Heart left ventricle (tissue), 16 donors: ENCODE measurements around the gene RHBDL3. TPM values are rescaled to one million over a fixed set of nuclear protein-coding genes. Genes with fewer than 3 reads are reported as not detected.

Experiments
- ATAC-seq, 4 donors: fragments of 200-7000 bp; cut with Tn5 transposase; one replicate each; pipeline ENCODE4 v1.9.1; 2020 to 2022; ENCODE audit warnings: moderate library complexity in 4 of 4, mild to moderate bottlenecking in 3 of 4, moderate number of reproducible peaks in 1 of 4
- DNase-seq, 5 donors: peaks; one replicate each; pipeline ENCODE4 v3.0.0-alpha.2; 2020
- H3K27ac ChIP-seq, 12 donors: fragments of 200-600 bp; sonication (generic) in 4 of 12; one replicate each; pipeline versions ENCODE4 v1.5.0 to v1.8.0; 2016 to 2022; ENCODE audit warnings: mild to moderate bottlenecking in 2 of 12
- H3K27me3 ChIP-seq, 9 donors: fragments of 200-600 bp; sonication (generic) in 2 of 9; one replicate each; pipeline versions ENCODE4 v1.5.1 to v1.8.0; 2016 to 2022; ENCODE audit warnings: mild to moderate bottlenecking in 3 of 9
- H3K36me3 ChIP-seq, 9 donors: fragments of 200-600 bp; sonication (generic) in 2 of 9; one replicate each; pipeline versions ENCODE4 v1.5.0 to v1.8.0; 2018 to 2022; ENCODE audit warnings: mild to moderate bottlenecking in 2 of 9
- H3K4me1 ChIP-seq, 12 donors: fragments of 200-600 bp; sonication (generic) in 4 of 12; one replicate each; pipeline versions ENCODE4 v1.5.0 to v1.8.0; 2016 to 2022; ENCODE audit warnings: mild to moderate bottlenecking in 3 of 12
- H3K4me3 ChIP-seq, 12 donors: fragments of 200-600 bp; sonication (generic) in 4 of 12; one replicate each; pipeline versions ENCODE4 v1.5.0 to v1.8.0; 2017 to 2022; ENCODE audit warnings: mild to moderate bottlenecking in 9 of 12, moderate library complexity in 4 of 12
- H3K9me3 ChIP-seq, 12 donors: fragments of 200-600 bp; sonication (generic) in 4 of 12; one replicate each; pipeline versions ENCODE4 v1.5.0 to v1.8.0; 2016 to 2022; ENCODE audit warnings: mild to moderate bottlenecking in 1 of 12
- CTCF ChIP-seq, 12 donors: fragments of 200-600 bp; sonication (generic) in 4 of 12; IDR thresholded peaks; one replicate each; pipeline versions ENCODE4 v1.5.0 to v1.8.0; 2018 to 2022; ENCODE audit warnings: antibody characterized with exemption in 12 of 12, mild to moderate bottlenecking in 5 of 12
- POLR2A ChIP-seq, 2 donors: fragments of 450-650 bp; IDR thresholded peaks; one replicate each; pipeline ENCODE4 v1.6.1; 2017; ENCODE audit warnings: antibody characterized with exemption in 2 of 2, mild to moderate bottlenecking in 2 of 2, moderate library complexity in 2 of 2
- WGBS, 4 donors: extraction: QIAGEN DNeasy Blood & Tissue Kit in 2 of 4; methylation state at CpG; one replicate each; pipeline versions ENCODE4 v1.1.5 to v1.1.7; 2013 to 2018; 5-methylcytosine and 5-hydroxymethylcytosine counted together
- intact Hi-C, 10 donors: fragments of 100-400 bp; cut with DNase I; formaldehyde crosslinking; loops; one replicate each; pipeline versions ENCODE4 v1.11.1 to v1.14.2; 2022
- microRNA counts, 2 donors: library from miRNA; unstranded; fragments of <30 nt; microRNA quantifications; one replicate each; lab custom pipeline; 2016
- microRNA-seq, 4 donors: library from miRNA; unstranded; fragments of <30 nt; microRNA quantifications; one replicate each; pipeline versions ENCODE4 to v1.2.0, GENCODE V29; 2017 to 2020
- polyA plus RNA-seq, 2 donors: library from polyadenylated mRNA; stranded (reverse); fragments of 200-250 nt; gene quantifications; one replicate each; pipeline ENCODE4 v1.2.3, GENCODE V29; 2013
- total RNA-seq, 9 donors: library from RNA; depleted of rRNA in 2 of 9; stranded (reverse); fragments of >200 nt in 2 of 9; fragmentation: NEBNext Ultra II Directional in 3 of 9; extraction: Animal tissue kit (Norgen Biotek cat#: 25700) in 3 of 9; gene quantifications; one replicate each; pipeline versions ENCODE4 v1.1.0 to v1.2.4, GENCODE V29; 2016 to 2023
- donor health status: ischemic (EF 13 %, LVEDD 7.1; RV severe dilation, severe dysfunction).
- donor health status: healthy with polysubstance abuse.
- donor health status: DM: no; HTN: yes; CAD: no.
- donor health status: DM: no; HTN: no; CAD: no.
- donor health status: ischemic (EF 25% LVEDD 6.9; RV normal size, moderate dysfunction).
- donor health status: ischemic (EF 25% LVEDD 5.7; RV mildly dilated, moderate dysfunction).
- donor health status: healthy.
- donor health status: DM: yes; HTN: yes; CAD: no.
- donor health status: ischemic (EF 35%, LVEDD 5.7; RV mildly dilated, moderate dysfunction).
- donor health status: nonischemic (EF 11% LVEDD 7.7; RV severe dilation, severe dysfunction).
- donor health status: DM: yes; HTN: yes; CAD: no.
- donor health status: PGD.
- donor health status: ischemic (EF 29% LVEDD 5.4; RV normal size, mild dysfunction).
- donor health status: nonischemic (EF 23%, LVEDD 6.1; RV moderate dilation, normal function).

Gene RHBDL3
- total and polyA plus RNA-seq, 11 donors = 0.05 to 4.8 (median 0.36) TPM

DNA sequence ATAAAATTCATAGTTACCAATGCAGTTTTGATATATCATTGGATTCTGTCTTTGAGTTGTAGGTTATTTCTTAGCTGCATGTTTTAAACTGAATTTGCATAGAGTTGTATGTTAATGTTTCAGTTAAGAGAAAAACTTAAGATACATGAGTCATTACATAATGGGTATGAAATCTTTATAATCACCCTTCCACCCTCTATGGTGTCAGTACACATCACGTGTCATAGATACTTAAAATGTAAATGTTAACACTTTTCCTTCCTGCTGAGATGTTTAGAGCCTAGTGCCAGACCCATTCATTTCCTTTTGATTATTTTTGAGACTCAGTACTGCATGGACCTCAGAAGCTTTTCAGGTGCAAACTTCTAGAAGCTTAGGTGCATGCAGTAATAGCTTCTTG lies 104.8 kb downstream of the RHBDL3 start:
- no peak overlapping the region for H3K27ac ChIP-seq
- peaks cover 0 to 4% (median 0%) of the 10 kb centered on the region in 12 donors for H3K4me1 ChIP-seq
- WGBS, 4 donors = 44 to 62% (median 56%) methylated on average over 1 of the region's 1 CpG
- DNase-seq (no peak), ATAC-seq (no peak)
- H3K4me3 ChIP-seq = no peak overlapping the region
- H3K27me3 ChIP-seq = no peaks in the 10 kb centered on the region
- TF ChIP-seq POLR2A (IDR thresholded peaks at IDR 0.05) = no peak
- TF ChIP-seq CTCF (IDR thresholded peaks at IDR 0.05) = no peak
- H3K36me3 ChIP-seq = peaks cover 6 to 100% (median 100%) of the 10 kb centered on the region in 9 donors
- intact Hi-C loops = no loop called here
- no peaks in the 10 kb centered on the region for H3K9me3 ChIP-seq

MicroRNA genes within 50 kb of the gene (microRNA counts, 767-probe panel; counts per million panel counts)
- microRNA hsa-miR-632 (lab: Ali Mortazavi, UCI) = 71.6 to 1,208 counts per million in 2 donors

Small RNA genes lying within 50 kb of the gene (microRNA-seq; reads per million reads assigned to microRNA genes)
- gene MIR632 = 0 to 0.77 (median 0.19) reads per million in 4 donors

Other genes with a start within 250 kb of the RHBDL3 start
- 10 to 100 TPM; 41.5 to 76.8 (median 54.4) TPM for gene RHOT1, start 123.3 kb upstream of the RHBDL3 start, total RNA-seq
- 10 to 100 TPM; 43.5 to 53.5 TPM for gene RHOT1, start 123.3 kb upstream of the RHBDL3 start, polyA plus RNA-seq
- 10 to 100 TPM in 8 of 9 donors, 1 to 10 TPM in 1; 7.9 to 24.1 (median 17.5) TPM for gene C17orf75, start 76.3 kb downstream of the RHBDL3 start, total RNA-seq
- 10 to 100 TPM; 12.2 to 12.5 TPM for gene C17orf75, start 76.3 kb downstream of the RHBDL3 start, polyA plus RNA-seq
- gene ZNF207, start 84.3 kb downstream of the RHBDL3 start, total RNA-seq = 100 to 1,000 TPM in 1 of 9 donors, 10 to 100 TPM in 8; 59.4 to 108 (median 81.7) TPM
- gene ZNF207, start 84.3 kb downstream of the RHBDL3 start, polyA plus RNA-seq = 10 to 100 TPM; 42.5 to 67.5 TPM
- gene PSMD11, start 178.7 kb downstream of the RHBDL3 start, total RNA-seq = 10 to 100 TPM; 52.7 to 94.8 (median 78.9) TPM
- 10 to 100 TPM; 63.1 to 66.7 TPM for gene PSMD11, start 178.7 kb downstream of the RHBDL3 start, polyA plus RNA-seq
- 1 to 10 TPM in 8 of 9 donors, under 1 TPM in 1; 1.00 to 2.9 (median 1.5) TPM for gene CDK5R1, start 221.2 kb downstream of the RHBDL3 start, total RNA-seq
- gene CDK5R1, start 221.2 kb downstream of the RHBDL3 start, polyA plus RNA-seq = 1 to 10 TPM in 1 of 2 donors, under 1 TPM in 1; 0.57 to 2.0 TPM